ENCODE results near the gene ADGRL3.

Gene ADGRL3

GRCh38 chr4:61853041-61853440 lies 652.9 kb downstream of the ADGRL3 start (continued):
- TF ChIP-seq PATZ1 (CRISPR knock-in tag; IDR thresholded peaks at IDR 0.05; ENCODE audit: borderline replicate concordance), result no peak

GRCh38 chr4:61860376-61860775 lies 660.2 kb downstream of the ADGRL3 start:
- TF ChIP-seq ESRRG (CRISPR knock-in tag; IDR thresholded peaks at IDR 0.05) (no peak), PPARA (CRISPR knock-in tag; IDR thresholded peaks at IDR 0.05; ENCODE audit: borderline replicate concordance) (no peak), CSDC2 (CRISPR knock-in tag; IDR thresholded peaks at IDR 0.05) (no peak), TCF4 (CRISPR knock-in tag; IDR thresholded peaks at IDR 0.05; ENCODE audit: borderline replicate concordance) (no peak), ARNTL (CRISPR knock-in tag; IDR thresholded peaks at IDR 0.05; ENCODE audit: borderline replicate concordance, low read depth) (no peak)
- ATAC-seq, result no peak

- TF ChIP-seq CSRNP3 (CRISPR knock-in tag; IDR thresholded peaks at IDR 0.05) (no peak), PATZ1 (CRISPR knock-in tag; IDR thresholded peaks at IDR 0.05; ENCODE audit: borderline replicate concordance) (no peak), ESRRG (CRISPR knock-in tag; IDR thresholded peaks at IDR 0.05) (no peak), ZNF8 (CRISPR knock-in tag; IDR thresholded peaks at IDR 0.05) (no peak), CSDC2 (CRISPR knock-in tag; IDR thresholded peaks at IDR 0.05) (no peak), SNAI2 (CRISPR knock-in tag; IDR thresholded peaks at IDR 0.05) (no peak), BACH2 (CRISPR knock-in tag; IDR thresholded peaks at IDR 0.05; ENCODE audit: borderline replicate concordance) (no peak), ZFP30 (CRISPR knock-in tag; IDR thresholded peaks at IDR 0.05) (no peak), ZNF565 (CRISPR knock-in tag; conservative IDR thresholded peaks at IDR 0.05; ENCODE audit: low read depth) (no peak), OSR1 (CRISPR knock-in tag; IDR thresholded peaks at IDR 0.05) (no peak), TOX (CRISPR knock-in tag; IDR thresholded peaks at IDR 0.05; ENCODE audit: borderline replicate concordance) (no peak)
- no peak for ATAC-seq
Observed at GRCh38 chr4:61864286-61864685, 664.2 kb downstream of the ADGRL3 start.

GRCh38 chr4:61866378-61867030 lies 666.4 kb downstream of the ADGRL3 start:
- TF ChIP-seq PATZ1 (CRISPR knock-in tag; IDR thresholded peaks at IDR 0.05; ENCODE audit: borderline replicate concordance) (no peak), PPARA (CRISPR knock-in tag; IDR thresholded peaks at IDR 0.05; ENCODE audit: borderline replicate concordance) (no peak), SNAI2 (CRISPR knock-in tag; IDR thresholded peaks at IDR 0.05) (no peak), ZFP30 (CRISPR knock-in tag; IDR thresholded peaks at IDR 0.05) (no peak), ZFP3 (CRISPR knock-in tag; IDR thresholded peaks at IDR 0.05) (no peak), ARNTL (CRISPR knock-in tag; IDR thresholded peaks at IDR 0.05; ENCODE audit: borderline replicate concordance, low read depth) (no peak), POU6F1 (CRISPR knock-in tag; IDR thresholded peaks at IDR 0.05; ENCODE audit: borderline replicate concordance, low read depth) (no peak), ZC3H10 (CRISPR knock-in tag; IDR thresholded peaks at IDR 0.05) (no peak)
- no peak for ATAC-seq
